Stimulated activated CD8-positive, alpha-beta memory T cell treated with anti-CD3 and anti-CD28 coated beads, Interleukin-7, amount 100 ng/mL, for 48 hours (primary cell): ENCODE measurements around the gene EML1.
"Not testable (repeated sequence)": the region's sequence is repeated elsewhere in the genome, so short reads cannot be mapped to it uniquely, and the experiment has no call there.

Experiments used
- DNase-seq, 2 donors: peaks; one replicate each; pipeline ENCODE4 v3.0.0-alpha.2; 2020; ENCODE audit warnings: low read depth in 1 of 2; ENCODE audit errors: extremely low read depth in 1 of 2

EML1 gene

DNA sequence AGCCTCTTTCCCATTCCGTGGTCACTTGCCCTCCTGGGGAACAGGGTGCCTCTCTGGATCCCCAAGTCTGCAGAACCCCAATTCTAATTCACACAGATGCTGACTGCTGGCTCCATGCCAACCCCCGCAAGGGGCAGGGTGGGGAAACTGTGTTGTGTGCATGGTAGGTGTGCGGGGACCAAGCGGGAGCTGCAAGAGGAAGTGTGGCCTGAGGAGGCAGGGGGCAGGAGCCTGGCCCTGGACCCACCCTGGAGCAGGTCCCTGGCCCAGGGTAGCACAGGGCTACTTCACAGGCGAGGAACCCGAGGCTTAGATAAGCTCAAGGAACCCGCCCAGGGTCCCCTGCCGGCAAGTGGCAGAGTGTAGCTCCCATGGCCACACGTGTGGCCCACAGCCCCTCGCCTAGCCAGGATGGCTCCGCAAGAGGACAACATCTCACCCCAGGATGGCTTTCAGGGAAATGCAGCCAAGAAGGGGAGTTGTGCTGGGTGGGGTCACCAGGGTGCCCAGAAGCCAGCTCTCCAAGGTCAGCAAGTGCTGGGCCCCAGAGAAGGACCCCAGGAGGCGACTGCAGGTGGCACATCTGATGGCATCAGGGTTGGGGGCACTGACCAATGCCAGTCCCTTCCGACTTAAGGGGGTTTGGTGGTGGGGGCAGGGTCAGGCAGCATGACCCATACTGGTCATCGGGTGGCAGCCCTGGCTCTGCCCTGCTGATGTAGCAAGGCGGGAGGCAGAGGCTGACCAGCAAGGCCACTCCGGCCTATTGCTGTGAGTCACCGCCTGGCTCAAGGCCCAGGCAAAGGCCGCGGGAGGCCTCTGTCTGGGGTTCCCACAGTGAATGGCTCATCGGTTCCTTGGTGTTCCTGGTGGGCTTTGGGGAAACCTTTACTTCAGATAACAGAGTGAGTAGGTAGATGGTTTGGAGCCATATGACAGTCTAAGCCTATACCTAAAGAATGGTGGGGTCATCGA is 37.3 kb upstream of the EML1 start:
- no peak for DNase-seq

- no peak for DNase-seq
These were observed 36.4 kb upstream of the EML1 start for GRCh38 chr14:99756796-99757195.

DNA sequence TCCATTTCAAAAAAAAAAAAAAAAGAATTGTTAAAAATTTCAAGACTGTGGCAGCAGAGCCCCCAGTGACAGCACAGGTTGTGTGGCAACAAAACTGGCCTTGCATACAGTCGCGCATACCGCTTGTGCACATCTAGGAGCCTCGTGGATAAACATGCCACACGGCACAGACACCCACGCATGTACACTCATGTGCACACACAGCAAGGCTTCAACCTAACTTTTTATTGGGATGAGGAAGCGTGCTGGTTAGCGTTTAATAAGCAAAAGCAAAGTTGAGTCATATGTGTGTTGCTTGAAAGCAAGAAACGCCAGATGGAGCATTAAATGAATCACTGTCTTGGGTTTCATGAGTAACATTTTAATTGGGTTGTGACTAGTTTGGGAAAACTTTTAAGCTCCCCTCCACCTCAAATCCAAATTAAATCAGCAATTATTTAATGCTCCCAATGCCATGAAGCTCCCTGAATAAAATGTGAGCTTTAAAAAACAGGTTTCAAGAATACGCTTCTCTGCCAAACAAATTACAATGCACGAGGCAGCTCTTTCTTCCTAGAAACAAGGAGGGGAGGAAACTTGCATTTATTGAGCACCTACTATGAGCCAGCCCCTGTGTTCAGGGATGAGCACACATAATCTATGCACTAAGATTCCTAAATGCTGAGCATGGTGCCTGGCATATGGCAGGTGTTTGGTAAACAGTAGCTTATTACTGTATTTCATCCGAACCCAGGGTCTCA is 35.7 kb upstream of the EML1 start:
- no peak for DNase-seq

- no peak for DNase-seq
These were observed 34.9 kb upstream of the EML1 start for GRCh38 chr14:99758121-99758821.

GRCh38 chr14:99758872-99759545 is 34.2 kb upstream of the EML1 start:
- no peak for DNase-seq

DNA sequence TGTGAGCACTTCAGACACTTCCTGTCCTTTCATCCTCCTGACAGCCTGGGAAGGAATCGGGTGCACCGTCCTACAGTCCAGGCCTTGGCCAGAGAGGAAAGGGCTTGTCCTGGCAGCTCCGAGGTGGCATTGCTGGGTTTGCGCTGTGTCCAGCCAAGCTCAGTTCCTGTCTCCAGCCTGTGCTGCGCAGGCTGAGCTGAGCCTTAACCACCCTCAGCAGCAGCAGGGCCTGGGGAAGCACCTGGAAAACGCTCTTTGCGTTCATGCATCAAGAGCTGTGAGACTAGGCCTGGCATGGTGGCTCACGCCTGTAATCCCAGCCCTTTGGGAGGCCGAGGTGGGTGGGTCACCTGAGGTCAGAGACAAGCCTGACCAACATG is 33.7 kb upstream of the EML1 start:
- no peak for DNase-seq

GRCh38 chr14:99760817-99761216 is 32.4 kb upstream of the EML1 start:
- DNase-seq, result no peak

DNA sequence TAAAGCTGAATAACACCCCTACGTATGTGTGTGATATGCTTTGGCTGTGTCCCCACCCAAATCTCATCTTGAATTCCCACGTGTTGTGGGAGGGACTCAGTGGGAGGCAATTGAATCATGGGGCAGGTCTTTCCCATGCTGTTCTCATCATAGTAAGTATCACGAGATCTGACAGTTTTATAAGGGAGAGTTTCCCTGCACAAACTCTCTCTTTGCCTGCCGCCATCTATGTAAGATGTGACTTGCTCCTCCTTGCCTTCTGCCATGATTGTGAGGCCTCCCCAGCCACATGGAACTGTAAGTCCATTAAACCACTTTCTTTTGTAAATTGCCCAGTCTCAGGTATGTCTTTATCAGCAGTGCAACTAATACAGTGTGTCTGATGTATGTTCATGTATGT is 30.3 kb upstream of the EML1 start:
- not testable (repeated sequence) for DNase-seq

DNA sequence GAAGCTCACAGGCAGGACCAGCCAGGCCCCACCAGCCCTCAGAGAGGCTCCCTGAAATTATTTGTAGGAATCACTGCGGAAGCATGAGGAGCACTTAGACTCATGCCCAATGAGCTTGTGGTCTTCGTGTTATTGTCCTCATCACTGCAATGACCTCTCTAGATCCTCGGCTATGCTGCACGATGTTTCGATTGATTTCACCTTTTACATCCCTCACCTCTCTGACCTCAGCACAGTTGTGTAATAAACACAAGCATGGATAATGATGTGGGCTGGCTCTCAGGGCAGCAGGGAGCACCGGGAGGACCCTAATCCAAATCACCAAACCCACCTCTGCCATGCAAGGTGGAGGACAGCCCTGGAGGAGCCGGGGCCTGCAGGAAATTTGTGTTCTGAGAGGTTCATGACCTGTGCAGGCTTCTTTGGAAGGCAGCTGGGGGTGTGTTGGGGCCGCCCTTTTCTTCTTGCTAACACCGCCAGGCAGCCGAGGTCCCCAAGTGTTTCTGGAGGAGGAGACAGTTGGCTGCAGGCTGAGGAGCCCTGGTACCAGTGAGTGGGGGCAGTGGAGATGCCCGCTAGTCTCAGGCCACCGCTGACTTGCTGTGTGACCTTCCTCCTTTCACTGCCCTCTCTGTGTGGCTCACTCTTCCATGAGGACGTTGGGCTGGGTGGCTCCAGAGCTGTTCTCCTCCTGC is 29.5 kb upstream of the EML1 start:
- DNase-seq, result no peak

DNA sequence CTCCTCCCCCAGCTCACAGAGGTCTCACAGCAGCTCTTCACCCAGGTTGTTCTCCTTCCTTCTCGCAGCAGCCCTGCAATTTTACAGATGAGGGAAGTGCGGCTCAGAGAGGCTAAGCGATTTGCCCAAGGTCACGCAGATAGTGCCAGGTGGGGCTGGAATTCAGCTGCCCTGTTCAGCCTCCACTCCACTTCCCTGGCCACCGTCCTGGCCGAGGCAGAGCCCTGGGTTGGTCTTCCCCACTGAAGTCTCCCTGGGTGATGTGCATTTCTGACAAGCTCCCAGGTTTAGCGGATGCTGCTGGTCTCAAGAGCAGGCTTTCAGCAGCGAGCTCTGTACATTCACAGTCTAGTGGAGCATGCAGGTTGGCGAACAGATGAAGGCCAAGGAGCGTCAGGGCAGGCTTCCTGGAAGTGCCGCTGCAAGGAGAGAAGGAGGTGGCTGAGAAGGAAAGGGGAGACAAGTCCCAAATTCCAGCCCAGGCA is 28.9 kb upstream of the EML1 start:
- DNase-seq, result no peak

- DNase-seq, result no peak
These were observed 24.8 kb upstream of the EML1 start for GRCh38 chr14:99768381-99768780.

GRCh38 chr14:99769123-99769522 is 24.1 kb upstream of the EML1 start:
- DNase-seq, result no peak

GRCh38 chr14:99769799-99770198 is 23.4 kb upstream of the EML1 start:
- no peak for DNase-seq

GRCh38 chr14:99772371-99773283 is 20.6 kb upstream of the EML1 start:
- no peak for DNase-seq

GRCh38 chr14:99773521-99774497 is 19.4 kb upstream of the EML1 start:
- DNase-seq, result no peak

DNA sequence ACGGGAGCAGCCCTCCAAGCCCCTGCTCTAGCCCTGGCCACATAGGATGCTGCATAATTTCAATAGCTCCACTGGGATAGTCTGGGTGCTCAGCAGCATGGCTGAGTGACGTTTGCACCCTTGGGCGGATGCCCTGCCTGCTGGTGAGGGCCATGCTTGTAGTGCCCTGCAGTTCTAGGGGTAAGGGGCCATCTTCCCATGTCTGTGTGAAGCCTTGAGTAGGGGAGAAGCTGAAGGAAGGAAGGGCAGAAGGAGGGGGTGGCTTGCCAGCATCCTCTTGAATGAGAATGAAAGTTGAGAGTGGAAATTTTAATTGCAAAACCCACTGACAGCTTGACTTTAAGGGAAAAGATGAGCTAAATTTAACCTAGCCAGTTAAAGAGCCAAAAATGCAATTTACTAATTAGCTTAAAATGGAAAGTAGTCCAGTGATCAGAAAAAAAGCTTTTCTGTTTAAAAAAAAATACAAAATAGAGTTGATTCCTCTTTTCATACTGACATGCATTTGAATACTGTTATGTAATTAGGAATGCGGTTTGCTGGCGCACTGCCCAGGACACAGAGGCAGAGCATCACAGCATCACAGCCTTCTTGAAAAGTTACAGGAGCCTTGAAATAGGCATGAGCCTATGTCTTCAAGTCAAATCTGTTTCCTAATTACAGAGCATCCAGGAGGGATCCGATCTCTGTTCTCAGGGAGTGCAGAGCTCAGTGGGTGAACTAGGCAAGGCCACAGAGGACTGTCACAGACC is 18.5 kb upstream of the EML1 start:
- DNase-seq, result no peak

DNA sequence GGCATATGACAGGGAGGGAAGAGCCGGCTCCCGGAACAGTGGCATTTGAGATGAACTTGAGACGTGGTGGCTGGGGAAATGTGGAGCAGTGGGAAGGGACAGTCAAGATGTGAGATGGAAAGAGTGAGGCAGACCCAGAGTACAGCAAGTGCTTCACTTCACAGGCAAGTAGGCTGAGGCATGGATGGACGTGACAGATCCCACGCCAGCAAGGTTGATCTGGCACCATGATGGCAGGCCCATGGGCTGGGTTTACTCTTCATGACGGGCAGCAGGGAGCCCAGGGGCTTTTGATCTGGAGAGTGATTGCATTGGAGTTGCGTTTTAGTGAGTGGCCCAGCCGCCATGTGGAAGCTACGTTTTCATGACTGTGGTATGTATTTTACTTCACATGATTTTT is 17.9 kb upstream of the EML1 start:
- no peak for DNase-seq
